Activated CD4-positive, alpha-beta memory T cell treated with anti-CD3 and anti-CD28 coated beads, Interleukin-2, amount 10 ng/mL, durations not matched to agents 7 days and 5 days (primary cell): ENCODE data around the gene CEP112. TPM values are rescaled to one million over a fixed set of nuclear protein-coding genes. Genes with fewer than 3 reads are reported as not detected.
A peak's percentile ranks its signal among the peaks of the same experiment; 100 is the strongest.

Source experiments
- CTCF ChIA-PET: fragments of 350-600 bp; sonication (Branson Sonifier 250); formaldehyde crosslinking; loops from one replicate; lab custom pipeline; 2021; ENCODE audit warnings: antibody characterized with exemption, inconsistent platforms; lab: Charles Lee
- POLR2A ChIA-PET: fragments of 350-600 bp; sonication (Branson Sonifier 250); formaldehyde crosslinking; loops from one replicate; lab custom pipeline; 2021; ENCODE audit warnings: antibody characterized with exemption; lab: Charles Lee
- DNase-seq: peaks from one replicate; pipeline ENCODE4 v3.0.0-alpha.2; 2020
- H3K27ac Mint-ChIP-seq: one replicate; pipeline ENCODE4 v1.8.0; 2021; ENCODE audit warnings: mild to moderate bottlenecking, mixed read lengths
- H3K27me3 Mint-ChIP-seq: one replicate; pipeline ENCODE4 v1.8.0; 2021; ENCODE audit warnings: mixed read lengths
- H3K36me3 Mint-ChIP-seq: one replicate; pipeline ENCODE4 v1.8.0; 2021; ENCODE audit warnings: low read depth, mixed read lengths
- H3K4me1 Mint-ChIP-seq: one replicate; pipeline ENCODE4 v1.8.0; 2021; ENCODE audit warnings: mixed read lengths
- H3K4me3 Mint-ChIP-seq: one replicate; pipeline ENCODE4 v1.8.0; 2021; ENCODE audit warnings: mild to moderate bottlenecking, mixed read lengths
- H3K9me3 Mint-ChIP-seq: one replicate; pipeline ENCODE4 v1.8.0; 2021; ENCODE audit warnings: mixed read lengths
- total RNA-seq, 2 experiments: library from RNA; stranded (reverse); gene quantifications; one replicate each; pipeline ENCODE4 v1.2.3, GENCODE V29; 2021

CEP112 gene
- total RNA-seq, 2 experiments from 2014 or later: 4.5 to 4.6 TPM

DNA sequence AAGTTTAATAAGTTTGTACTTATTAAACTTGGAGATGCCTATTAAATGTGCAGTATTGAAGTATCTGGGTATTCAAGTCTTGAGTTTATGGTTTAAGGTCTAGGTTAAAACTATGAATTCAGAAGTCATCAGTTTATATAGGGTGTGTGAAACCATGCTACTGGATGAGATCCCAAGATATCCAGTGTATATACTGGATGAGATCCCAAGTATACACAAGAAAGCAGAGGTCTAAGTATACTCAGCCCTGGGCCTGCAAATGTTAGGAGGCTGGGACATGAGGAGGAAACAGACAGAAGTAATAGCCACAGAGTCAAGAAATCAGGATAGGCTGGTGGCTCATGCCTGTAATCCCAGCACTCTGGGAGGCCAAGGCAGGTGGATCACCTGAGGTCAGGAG, 436.1 kb downstream of the CEP112 start:
- DNase-seq: no peak
- no peak overlapping the region for H3K27ac Mint-ChIP-seq

DNA sequence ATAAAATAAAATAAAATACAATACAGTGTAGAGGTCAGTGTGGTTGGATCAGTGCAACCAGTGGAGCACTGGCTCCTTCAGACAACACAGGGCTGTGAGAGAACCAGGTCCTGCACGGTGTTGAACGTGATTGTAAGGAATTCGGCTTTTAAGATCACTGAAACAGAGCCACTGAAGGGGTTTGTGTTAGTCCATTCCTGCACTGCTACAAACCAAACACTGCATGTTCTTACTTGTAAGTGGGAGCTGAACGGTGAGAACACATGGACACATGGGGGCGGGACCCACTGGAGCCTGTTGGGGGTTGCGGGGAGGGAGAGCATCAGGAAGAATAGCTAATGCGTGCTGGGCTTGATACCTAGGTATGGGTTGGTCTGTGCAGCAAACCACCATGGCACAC, 437.3 kb downstream of the CEP112 start:
- ChIA-PET CTCF (no interaction called here), POLR2A (no interaction called here)
- no peaks in the 10 kb centered on the region for H3K9me3 Mint-ChIP-seq
- peaks cover 9% of the 10 kb centered on the region for H3K4me1 Mint-ChIP-seq
- no peak overlapping the region for H3K27ac Mint-ChIP-seq
- no peak for DNase-seq
- H3K4me3 Mint-ChIP-seq: no peak overlapping the region
- H3K27me3 Mint-ChIP-seq: no peaks in the 10 kb centered on the region
- no peaks in the 10 kb centered on the region for H3K36me3 Mint-ChIP-seq

More for the DNA sequence above, 436.1 kb downstream of the CEP112 start:
- CTCF ChIA-PET: interaction anchor here (0.7 kb wide), 1 partner anchor 367 kb away, joined by 5 read pairs; no protein-coding TSS in a partner anchor
- POLR2A ChIA-PET: no interaction called here
- Mint-ChIP-seq H3K4me3 (no peak overlapping the region), H3K9me3 (no peaks in the 10 kb centered on the region), H3K36me3 (no peaks in the 10 kb centered on the region), H3K27me3 (no peaks in the 10 kb centered on the region), H3K4me1 (peaks cover 5% of the 10 kb centered on the region)

DNA sequence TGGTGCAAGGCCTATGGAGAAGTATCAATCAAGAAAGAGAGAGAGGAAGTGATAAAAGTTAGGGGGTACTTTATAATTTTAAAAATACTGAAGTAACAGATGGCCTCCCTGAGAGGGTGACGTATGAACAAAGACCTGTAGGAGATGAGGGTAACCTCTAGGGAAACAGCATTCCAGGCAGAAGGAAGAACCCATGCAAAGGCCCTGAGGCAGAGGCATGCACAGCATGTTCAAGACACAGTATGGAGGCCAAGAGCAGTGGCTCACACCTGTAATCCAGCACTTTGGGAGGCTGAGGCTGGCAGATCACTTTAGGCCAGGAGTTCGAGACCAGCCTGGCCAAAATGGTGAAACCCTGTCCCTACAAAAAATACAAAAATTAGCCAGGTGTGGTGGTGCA, 437.9 kb downstream of the CEP112 start:
- no peaks in the 10 kb centered on the region for H3K9me3 Mint-ChIP-seq
- CTCF ChIA-PET: no interaction called here
- POLR2A ChIA-PET: no interaction called here

DNA sequence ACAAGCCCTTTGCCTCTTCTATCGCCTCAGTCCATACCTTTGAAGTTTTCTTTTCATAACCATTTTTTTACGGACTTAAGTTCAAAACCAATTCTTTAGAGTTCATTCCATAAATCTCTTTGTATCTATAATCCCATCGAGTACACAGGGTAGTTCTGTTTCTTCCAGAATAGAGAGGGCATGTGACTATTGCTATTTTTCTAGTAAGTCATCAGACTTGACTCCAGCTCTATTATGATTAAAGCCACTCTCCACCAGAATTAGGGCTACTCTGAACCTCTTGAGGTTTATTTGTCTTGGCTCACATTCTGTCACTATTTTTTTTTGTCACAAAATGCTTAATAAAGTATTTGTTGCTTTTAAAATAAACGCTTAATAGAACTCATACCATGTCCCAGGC, 438.6 kb downstream of the CEP112 start:
- Mint-ChIP-seq H3K4me1 (peaks cover 9% of the 10 kb centered on the region), H3K27ac (no peak overlapping the region), H3K9me3 (no peaks in the 10 kb centered on the region), H3K36me3 (no peaks in the 10 kb centered on the region), H3K27me3 (no peaks in the 10 kb centered on the region), H3K4me3 (no peak overlapping the region)
- POLR2A ChIA-PET: no interaction called here
- DNase-seq: no peak
- CTCF ChIA-PET: no interaction called here

More for the DNA sequence above, 437.9 kb downstream of the CEP112 start:
- Mint-ChIP-seq H3K4me3 (no peak overlapping the region), H3K27me3 (no peaks in the 10 kb centered on the region), H3K4me1 (peaks cover 9% of the 10 kb centered on the region), H3K36me3 (no peaks in the 10 kb centered on the region), H3K27ac (no peak overlapping the region)
- DNase-seq: no peak

DNA sequence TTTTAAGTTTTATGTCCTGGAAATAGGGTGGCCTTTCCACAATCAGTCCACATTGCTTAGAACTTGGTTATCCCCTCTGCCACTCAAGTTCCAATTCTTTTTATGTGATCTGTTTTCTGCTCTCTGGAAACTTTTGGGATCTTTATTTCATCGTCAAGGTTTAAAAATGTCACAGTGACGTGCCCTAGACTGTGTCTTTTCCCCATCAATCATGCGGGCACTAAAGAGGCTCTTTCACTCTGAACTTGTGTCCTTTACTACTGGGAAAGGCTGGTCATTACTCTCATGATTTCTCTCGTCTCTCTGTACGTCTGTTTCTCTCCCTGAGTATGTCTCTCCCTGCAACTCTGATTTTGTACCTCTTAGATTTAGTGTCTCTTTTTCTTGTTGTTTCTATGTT, 440.7 kb downstream of the CEP112 start:
- Mint-ChIP-seq H3K27me3 (no peaks in the 10 kb centered on the region), H3K36me3 (no peaks in the 10 kb centered on the region), H3K27ac (no peak overlapping the region), H3K4me1 (peaks cover 9% of the 10 kb centered on the region), H3K4me3 (no peak overlapping the region), H3K9me3 (no peaks in the 10 kb centered on the region)
- ChIA-PET CTCF (no interaction called here), POLR2A (no interaction called here)
- no peak for DNase-seq

DNA sequence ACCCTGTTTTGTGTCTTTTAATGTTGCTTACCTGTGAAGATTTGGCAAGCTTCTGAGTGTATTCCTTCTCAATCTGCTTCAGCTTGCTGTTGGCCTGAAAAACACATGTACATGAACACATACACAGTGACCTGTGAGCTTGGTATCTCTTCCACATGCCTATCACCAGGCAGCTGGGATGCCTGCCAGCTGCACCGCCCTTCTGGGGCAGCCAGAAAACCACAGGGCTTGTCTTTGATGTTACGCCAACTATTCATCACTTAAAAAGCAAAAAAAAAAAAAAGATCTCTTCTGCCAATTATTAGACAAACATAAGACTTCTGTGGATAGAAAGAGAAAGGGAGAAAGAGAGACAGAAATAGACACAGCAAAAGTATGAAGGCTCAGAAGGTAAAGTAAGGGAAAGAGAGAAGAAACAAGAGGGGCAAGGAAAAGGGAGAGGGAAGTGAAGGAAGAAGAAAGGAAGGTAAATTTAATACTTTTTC, 441.3 kb downstream of the CEP112 start:
- DNase-seq: peak; percentile 22
- Mint-ChIP-seq H3K4me1 (peaks cover 9% of the 10 kb centered on the region), H3K9me3 (no peaks in the 10 kb centered on the region), H3K4me3 (no peak overlapping the region), H3K27ac (no peak overlapping the region), H3K36me3 (no peaks in the 10 kb centered on the region), H3K27me3 (no peaks in the 10 kb centered on the region)
- POLR2A ChIA-PET: no interaction called here
- CTCF ChIA-PET: no interaction called here

DNA sequence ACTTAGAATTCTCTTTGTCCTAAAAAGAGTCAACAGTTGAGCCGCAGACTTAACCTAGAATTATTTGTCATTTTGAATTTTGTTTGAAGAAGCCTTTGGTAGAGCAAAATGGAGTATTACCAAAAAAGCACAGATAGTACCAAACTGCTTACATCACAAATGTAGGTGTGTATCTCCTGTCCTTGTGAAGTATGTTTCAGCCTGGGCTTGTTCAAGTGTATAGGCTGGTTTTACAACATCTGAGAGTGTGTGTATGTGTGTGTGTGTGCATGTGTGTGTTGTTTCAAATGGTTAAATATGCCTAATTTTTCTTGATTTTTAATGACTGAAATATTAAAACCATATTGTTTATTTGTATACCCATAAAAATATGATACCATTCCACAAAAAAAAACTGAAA, 441.8 kb downstream of the CEP112 start:
- H3K4me3 Mint-ChIP-seq: no peak overlapping the region
- no peaks in the 10 kb centered on the region for H3K9me3 Mint-ChIP-seq
- CTCF ChIA-PET: no interaction called here
- H3K27ac Mint-ChIP-seq: no peak overlapping the region
- no peak for DNase-seq
- POLR2A ChIA-PET: no interaction called here
- H3K4me1 Mint-ChIP-seq: peaks cover 9% of the 10 kb centered on the region
- no peaks in the 10 kb centered on the region for H3K27me3 Mint-ChIP-seq
- H3K36me3 Mint-ChIP-seq: no peaks in the 10 kb centered on the region

DNA sequence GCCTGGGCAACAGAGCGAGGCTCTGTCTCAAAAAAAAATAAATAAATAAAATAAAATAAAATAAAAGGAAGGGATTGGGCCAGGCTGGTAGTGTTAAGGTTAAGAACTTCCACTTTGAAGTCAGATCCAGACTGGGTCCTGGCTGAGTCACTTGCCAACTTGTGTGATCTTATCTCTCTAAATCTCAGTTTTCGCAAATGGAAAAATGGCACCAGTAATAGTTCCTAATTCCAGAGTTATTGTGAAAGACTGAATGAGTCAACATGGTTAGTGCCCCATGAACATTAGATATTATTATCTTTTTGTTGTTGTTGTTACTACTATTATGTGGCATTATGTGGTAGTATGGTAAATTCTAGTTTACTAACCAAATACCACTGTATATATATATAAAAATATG, 442.5 kb downstream of the CEP112 start:
- Mint-ChIP-seq H3K9me3 (no peaks in the 10 kb centered on the region), H3K4me1 (peaks cover 9% of the 10 kb centered on the region), H3K27ac (no peak overlapping the region), H3K4me3 (no peak overlapping the region), H3K27me3 (no peaks in the 10 kb centered on the region), H3K36me3 (no peaks in the 10 kb centered on the region)
- ChIA-PET POLR2A (no interaction called here), CTCF (no interaction called here)
- DNase-seq: no peak

DNA sequence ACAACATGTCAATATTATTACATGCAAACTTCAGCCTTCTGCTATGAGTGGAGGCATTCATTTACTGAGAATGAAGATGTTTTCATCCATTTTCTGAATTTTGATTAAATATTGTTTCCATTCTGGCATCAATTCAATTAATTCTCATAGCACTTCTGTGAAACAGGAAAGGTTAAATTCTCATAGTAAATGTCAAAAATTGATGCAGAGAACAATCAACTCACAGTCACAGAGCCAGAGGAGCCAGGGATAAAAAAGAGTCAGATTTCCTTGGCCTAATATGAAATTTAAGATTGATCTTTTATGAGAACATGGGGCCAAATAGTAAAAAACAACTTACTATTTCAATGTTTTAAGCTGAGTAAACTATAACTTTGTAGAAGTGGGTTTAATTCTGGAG, 446.7 kb downstream of the CEP112 start:
- CTCF ChIA-PET: no interaction called here
- no peak overlapping the region for H3K4me3 Mint-ChIP-seq
- peaks cover 5% of the 10 kb centered on the region for H3K4me1 Mint-ChIP-seq
- DNase-seq: no peak
- H3K27ac Mint-ChIP-seq: no peak overlapping the region
- POLR2A ChIA-PET: no interaction called here
- no peaks in the 10 kb centered on the region for H3K9me3 Mint-ChIP-seq
- no peaks in the 10 kb centered on the region for H3K27me3 Mint-ChIP-seq
- no peaks in the 10 kb centered on the region for H3K36me3 Mint-ChIP-seq

DNA sequence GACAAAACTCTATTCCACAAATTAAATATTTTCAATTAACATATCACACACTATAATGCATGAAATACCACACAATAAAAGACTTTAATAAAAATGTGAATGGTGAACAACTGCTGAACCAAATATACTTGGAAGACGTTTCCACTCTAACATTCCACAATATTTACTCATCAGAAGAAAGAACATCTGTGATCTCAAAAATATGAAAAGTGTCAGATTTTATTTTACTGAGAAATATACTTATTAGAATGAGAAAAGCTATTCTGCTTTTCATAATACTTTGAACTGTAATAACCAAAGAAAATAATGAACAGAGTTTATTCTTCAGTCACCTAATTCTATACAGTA, 448.7 kb downstream of the CEP112 start:
- H3K9me3 Mint-ChIP-seq: peaks cover 2% of the 10 kb centered on the region
- H3K27ac Mint-ChIP-seq: no peak overlapping the region
- no peaks in the 10 kb centered on the region for H3K27me3 Mint-ChIP-seq
- DNase-seq: no peak
- ChIA-PET POLR2A (no interaction called here), CTCF (no interaction called here)
- no peak overlapping the region for H3K4me3 Mint-ChIP-seq
- H3K36me3 Mint-ChIP-seq: no peaks in the 10 kb centered on the region
- peaks cover 5% of the 10 kb centered on the region for H3K4me1 Mint-ChIP-seq

DNA sequence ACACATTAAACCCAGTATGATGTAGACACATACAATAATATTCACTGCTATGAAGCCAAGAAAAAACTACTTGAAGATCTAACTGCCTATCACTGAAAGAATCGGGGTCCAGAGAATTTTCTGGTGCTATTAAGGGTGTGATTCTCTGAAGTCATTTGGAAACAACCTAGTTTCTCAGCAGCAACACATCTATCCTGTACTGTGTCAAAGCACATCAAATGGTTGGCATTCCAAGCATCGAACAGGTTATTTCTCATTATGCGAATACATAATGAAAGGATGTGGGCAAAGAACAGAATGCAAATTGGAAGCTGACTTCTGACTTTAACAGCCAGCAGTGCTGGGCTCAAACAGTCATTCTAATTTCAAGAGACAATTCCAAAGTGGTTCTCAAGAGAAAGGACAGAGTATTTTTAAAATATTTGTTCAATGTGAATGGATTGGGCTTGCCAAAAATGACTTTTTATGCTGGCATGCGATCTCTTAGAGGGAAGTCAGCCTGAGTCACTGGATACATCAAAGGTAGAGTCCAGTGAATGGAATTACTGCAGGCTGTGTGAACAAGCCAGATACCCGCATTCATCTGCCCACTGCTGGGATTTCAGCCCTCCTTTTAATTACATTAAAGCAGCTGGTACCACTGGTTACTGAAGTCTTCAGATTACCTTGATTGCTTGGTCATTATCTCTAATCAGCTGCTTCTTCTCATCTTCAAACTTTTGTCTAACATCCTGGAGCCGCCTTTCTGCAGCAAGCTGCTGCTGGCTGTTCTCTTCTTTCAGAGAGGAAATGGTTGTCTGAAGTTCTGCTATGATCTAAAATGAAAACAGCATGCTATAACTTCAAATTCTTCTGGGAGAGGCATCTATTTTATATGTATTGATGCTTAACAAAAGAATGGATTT, 449.3 kb downstream of the CEP112 start:
- H3K36me3 Mint-ChIP-seq: no peaks in the 10 kb centered on the region
- peaks cover 2% of the 10 kb centered on the region for H3K9me3 Mint-ChIP-seq
- CTCF ChIA-PET: no interaction called here
- POLR2A ChIA-PET: no interaction called here
- no peak for DNase-seq
- no peaks in the 10 kb centered on the region for H3K27me3 Mint-ChIP-seq
- H3K4me3 Mint-ChIP-seq: no peak overlapping the region
- peaks cover 5% of the 10 kb centered on the region for H3K4me1 Mint-ChIP-seq
- no peak overlapping the region for H3K27ac Mint-ChIP-seq

DNA sequence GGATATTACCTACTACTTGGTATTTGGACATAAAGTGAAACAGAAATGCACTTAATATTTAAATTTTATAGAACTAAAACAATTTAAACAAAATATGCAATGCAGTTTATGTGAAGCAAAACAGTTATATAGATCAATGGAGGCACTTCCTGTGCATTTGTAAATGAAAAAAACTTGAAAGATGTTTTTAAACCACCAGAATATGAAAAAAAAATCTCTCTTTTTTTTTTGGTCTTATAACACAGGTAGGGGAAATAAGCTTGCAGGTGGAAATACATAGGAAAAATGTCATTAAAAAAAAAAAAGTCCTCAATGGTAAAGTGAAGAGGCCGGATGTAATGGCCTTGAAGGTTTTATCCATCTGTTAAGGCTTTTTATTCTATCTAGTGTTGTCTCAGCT, 450.2 kb downstream of the CEP112 start:
- Mint-ChIP-seq H3K9me3 (peaks cover 2% of the 10 kb centered on the region), H3K36me3 (no peaks in the 10 kb centered on the region), H3K27ac (no peak overlapping the region), H3K4me1 (peaks cover 5% of the 10 kb centered on the region), H3K27me3 (no peaks in the 10 kb centered on the region), H3K4me3 (no peak overlapping the region)
- ChIA-PET CTCF (no interaction called here), POLR2A (no interaction called here)
- DNase-seq: no peak

DNA sequence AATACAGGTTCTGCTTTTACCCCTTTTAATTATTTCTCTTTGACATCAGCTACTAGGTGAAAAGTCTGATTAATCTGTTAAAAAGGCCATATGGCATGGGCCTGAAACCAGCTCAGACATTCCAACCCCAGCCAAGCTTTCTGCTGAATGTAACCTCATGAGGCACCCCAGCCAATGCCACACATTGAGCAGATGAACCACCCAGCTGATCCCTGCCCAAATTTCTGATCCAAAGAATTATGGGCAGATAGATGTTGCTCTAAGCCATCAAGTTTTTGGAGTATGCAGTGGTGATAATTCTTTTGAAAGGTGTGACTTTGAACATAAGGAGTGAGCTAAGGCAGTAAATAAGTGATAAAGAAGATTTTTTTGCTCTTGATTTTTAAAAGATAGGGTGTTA, 452.9 kb downstream of the CEP112 start:
- DNase-seq: no peak
- ChIA-PET CTCF (no interaction called here), POLR2A (no interaction called here)
- Mint-ChIP-seq H3K36me3 (no peaks in the 10 kb centered on the region), H3K27ac (no peak overlapping the region), H3K4me1 (peaks cover 5% of the 10 kb centered on the region), H3K4me3 (no peak overlapping the region), H3K9me3 (peaks cover 2% of the 10 kb centered on the region), H3K27me3 (no peaks in the 10 kb centered on the region)

DNA sequence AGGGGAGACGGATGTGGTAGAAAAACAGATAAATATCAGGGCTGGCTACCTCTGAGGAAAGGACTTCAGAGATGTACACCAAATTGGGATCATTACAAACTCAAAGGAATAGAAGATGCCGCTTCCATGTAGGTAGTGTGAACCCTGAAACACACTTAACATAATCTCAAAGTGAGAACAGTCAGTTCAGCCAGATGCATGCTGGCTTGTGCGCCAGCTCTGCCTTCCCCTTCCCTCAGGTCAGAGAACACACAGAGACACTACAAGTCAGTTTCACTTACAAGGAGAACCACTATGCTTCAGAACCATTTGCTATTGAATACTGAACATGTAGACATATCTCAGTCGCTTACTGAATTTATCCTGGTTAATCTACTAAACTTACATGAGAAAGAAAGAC, 454.5 kb downstream of the CEP112 start:
- ChIA-PET POLR2A (no interaction called here), CTCF (no interaction called here)
- no peak overlapping the region for H3K27ac Mint-ChIP-seq
- H3K36me3 Mint-ChIP-seq: no peaks in the 10 kb centered on the region
- H3K4me1 Mint-ChIP-seq: peaks cover 2% of the 10 kb centered on the region
- H3K27me3 Mint-ChIP-seq: no peaks in the 10 kb centered on the region
- peaks cover 2% of the 10 kb centered on the region for H3K9me3 Mint-ChIP-seq
- no peak for DNase-seq
- H3K4me3 Mint-ChIP-seq: no peak overlapping the region
